GM23338 (cell line): Measurements from ENCODE around the gene STK36. TPM values are rescaled to one million over a fixed set of nuclear protein-coding genes. Genes with fewer than 3 reads are reported as not detected.

ENCODE experiments used
- ATAC-seq: fragments of 200-7000 bp; cut with Tn5 transposase; 3 replicates; pipeline ENCODE4 v1.9.1; 2020
- DNase-seq: peaks from one replicate; pipeline ENCODE4 v3.0.0-alpha.2; 2015; ENCODE audit warnings: low spot score
- H2AFZ ChIP-seq: fragments of 200-600 bp; sonication (generic); 2 replicates; pipeline ENCODE4 v1.8.0; 2016; ENCODE audit warnings: antibody characterized with exemption, mild to moderate bottlenecking, moderate library complexity
- H3F3A ChIP-seq: fragments of 200-600 bp; sonication (generic); replicated peaks from 2 replicates; pipeline ENCODE4 v1.8.0; 2017; ENCODE audit warnings: antibody characterized with exemption, mixed run types, low read depth
- H3K27ac ChIP-seq: fragments of 200-600 bp; sonication (generic); 2 replicates; pipeline ENCODE4 v1.6.1; 2016; ENCODE audit warnings: low read depth
- H3K27me3 ChIP-seq: fragments of 200-600 bp; sonication (generic); 2 replicates; pipeline ENCODE4 v1.8.0; 2016; ENCODE audit warnings: mild to moderate bottlenecking, mixed run types, moderate library complexity; ENCODE audit not compliant: insufficient read depth
- H3K36me3 ChIP-seq: fragments of 200-600 bp; sonication (generic); 2 replicates; pipeline ENCODE4 v1.8.0; 2016; ENCODE audit warnings: mild to moderate bottlenecking; ENCODE audit not compliant: insufficient read depth
- H3K4me1 ChIP-seq: fragments of 200-600 bp; sonication (generic); 2 replicates; pipeline ENCODE4 v1.8.0; 2016; ENCODE audit warnings: mild to moderate bottlenecking, moderate library complexity; ENCODE audit not compliant: insufficient read depth
- H3K4me2 ChIP-seq: fragments of 200-600 bp; sonication (generic); 2 replicates; pipeline ENCODE4 v1.7.1; 2017; ENCODE audit warnings: mixed run types
- H3K4me3 ChIP-seq: fragments of 200-600 bp; sonication (generic); 2 replicates; pipeline ENCODE4 v1.6.1; 2016; ENCODE audit warnings: mixed run types
- H3K79me2 ChIP-seq: fragments of 200-600 bp; sonication (generic); replicated peaks from 2 replicates; pipeline ENCODE4 v1.8.0; 2017; ENCODE audit warnings: mild to moderate bottlenecking; ENCODE audit not compliant: insufficient read depth
- H3K9me2 ChIP-seq: fragments of 200-600 bp; sonication (generic); 2 replicates; pipeline ENCODE4 v1.8.0; 2017; ENCODE audit not compliant: insufficient read depth
- H4K20me1 ChIP-seq: fragments of 200-600 bp; sonication (generic); replicated peaks from 2 replicates; pipeline ENCODE4 v1.8.0; 2017; ENCODE audit warnings: mild to moderate bottlenecking; ENCODE audit not compliant: insufficient read depth
- H3K27ac Mint-ChIP-seq: 2 replicates; pipeline ENCODE4 v1.8.0; 2020; ENCODE audit warnings: inconsistent platforms, mild to moderate bottlenecking, moderate library complexity, mixed read lengths
- H3K27me3 Mint-ChIP-seq: 3 replicates; pipeline ENCODE4 v1.8.0; 2022; ENCODE audit warnings: low read depth, mild to moderate bottlenecking, moderate library complexity, mixed read lengths, inconsistent platforms; ENCODE audit not compliant: insufficient read depth, poor library complexity
- H3K36me3 Mint-ChIP-seq: 3 replicates; pipeline ENCODE4 v1.8.0; 2021; ENCODE audit warnings: low read depth, mild to moderate bottlenecking, inconsistent platforms, moderate library complexity, mixed read lengths
- H3K4me1 Mint-ChIP-seq: 3 replicates; pipeline ENCODE4 v1.8.0; 2020; ENCODE audit warnings: mild to moderate bottlenecking, inconsistent platforms, mixed read lengths
- H3K4me3 Mint-ChIP-seq: 3 replicates; pipeline ENCODE4 v1.8.0; 2021; ENCODE audit warnings: moderate library complexity, mild to moderate bottlenecking, inconsistent platforms, mixed read lengths
- H3K9me3 Mint-ChIP-seq: 3 replicates; pipeline ENCODE4 v1.8.0; 2020; ENCODE audit warnings: moderate library complexity, mild to moderate bottlenecking, inconsistent platforms, mixed read lengths
- CREB1 ChIP-seq: fragments of 250-450 bp; sonication (Bioruptor Pico); IDR thresholded peaks from 2 replicates; pipeline ENCODE4 v1.5.0; 2020; ENCODE audit warnings: low read depth, mild to moderate bottlenecking, moderate library complexity
- CTCF ChIP-seq, 2 experiments: fragments of 200-600 bp in 1 of 2; sonication (generic) in 1 of 2; conservative IDR thresholded peaks; 2 replicates each; pipeline versions ENCODE4 v1.5.1 to v1.6.1; 2016 to 2017; ENCODE audit warnings: antibody characterized with exemption in 2 of 2, low read depth in 2 of 2, mild to moderate bottlenecking in 2 of 2, moderate library complexity in 1 of 2
- EZH2 ChIP-seq: fragments of 200-600 bp; sonication (generic); IDR thresholded peaks from one replicate; pipeline ENCODE4 v1.8.0; 2017; ENCODE audit warnings: antibody characterized with exemption, mild to moderate bottlenecking, low read depth; ENCODE audit not compliant: unreplicated experiment
- EZH2phosphoT487 ChIP-seq: fragments of 200-600 bp; sonication (generic); IDR thresholded peaks from one replicate; pipeline ENCODE4 v1.8.1; 2018; ENCODE audit warnings: antibody characterized with exemption; ENCODE audit not compliant: unreplicated experiment
- JUNB ChIP-seq: IDR thresholded peaks from one replicate; pipeline ENCODE4 v1.6.1; 2016; ENCODE audit warnings: antibody characterized with exemption; ENCODE audit not compliant: unreplicated experiment
- NANOG ChIP-seq: IDR thresholded peaks from 2 replicates; pipeline ENCODE4 v1.6.1; 2016; ENCODE audit warnings: antibody characterized with exemption, borderline replicate concordance
- POLR2AphosphoS5 ChIP-seq: IDR thresholded peaks from 2 replicates; pipeline ENCODE4 v1.6.1; 2016; ENCODE audit warnings: antibody characterized with exemption, low read depth
- REST ChIP-seq: IDR thresholded peaks from one replicate; pipeline ENCODE4 v1.6.1; 2018; ENCODE audit warnings: antibody characterized with exemption; ENCODE audit not compliant: unreplicated experiment
- STAT1 ChIP-seq: IDR thresholded peaks from one replicate; pipeline ENCODE4 v1.6.1; 2016; ENCODE audit warnings: antibody characterized with exemption; ENCODE audit not compliant: unreplicated experiment
- ZNF114 ChIP-seq: fragments of 250-450 bp; sonication (Bioruptor Pico); IDR thresholded peaks from 2 replicates; pipeline ENCODE4 v1.5.0; 2020; ENCODE audit warnings: mild to moderate bottlenecking, moderate library complexity
- ZNF331 ChIP-seq: fragments of 250-450 bp; sonication (Bioruptor Pico); IDR thresholded peaks from 2 replicates; pipeline ENCODE4 v1.5.0; 2020; ENCODE audit warnings: low read depth, mild to moderate bottlenecking, moderate library complexity
- ZNF462 ChIP-seq: fragments of 250-450 bp; sonication (Bioruptor Pico); IDR thresholded peaks from 2 replicates; pipeline ENCODE4 v1.5.0; 2020; ENCODE audit warnings: mild to moderate bottlenecking, moderate library complexity
- polyA plus RNA-seq: library from polyadenylated mRNA; unstranded; fragments of >200 nt; fragmentation: Nextera tagmentation; extraction: Ambion mirVana; gene quantifications from 2 replicates; pipeline ENCODE4 v1.2.1, GENCODE V29; 2016
- total RNA-seq: library from RNA; depleted of rRNA; stranded (reverse); fragments of >200 nt; shearing (Covaris generic); gene quantifications from 2 replicates; pipeline ENCODE4 v1.2.3, GENCODE V29; 2014
- TF ChIP-seq, protein P1 (sequence below): IDR thresholded peaks from 2 replicates; pipeline ENCODE4 v1.6.1; 2016; ENCODE audit warnings: antibody characterized with exemption

Gene STK36
- total and polyA plus RNA-seq, 2 experiments from 2014 or later = 21.2 to 26.3 TPM

DNA sequence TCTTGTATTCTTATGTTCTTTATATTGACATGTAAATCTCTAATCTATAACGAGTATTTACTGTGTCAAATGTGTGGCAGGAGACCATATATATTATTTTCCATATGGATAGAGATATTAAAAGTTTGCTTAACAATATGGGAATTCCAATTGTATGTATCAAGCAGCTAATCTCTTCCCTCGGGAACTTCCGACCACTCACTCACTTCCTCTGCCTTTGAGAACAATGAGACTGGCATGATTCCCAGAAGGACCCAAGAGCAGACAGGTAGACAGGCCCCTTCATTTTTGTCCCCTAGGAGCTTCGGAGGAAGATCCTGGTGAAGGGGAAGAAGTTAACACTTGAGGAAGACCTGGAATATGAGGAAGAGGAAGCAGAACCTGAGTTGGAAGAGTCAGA, 40.0 kb upstream of the STK36 start:
- H3K4me1 ChIP-seq = no peaks in the 10 kb centered on the region
- H4K20me1 ChIP-seq = no peaks in the 10 kb centered on the region; the same call in 1 of the 2 replicates
- no peaks in the 10 kb centered on the region for H3F3A ChIP-seq
- H2AFZ ChIP-seq = no peak overlapping the region
- Mint-ChIP-seq H3K9me3 (no peaks in the 10 kb centered on the region), H3K27ac (no peak overlapping the region), H3K27me3 (peaks cover 10% of the 10 kb centered on the region), H3K36me3 (peaks cover 17% of the 10 kb centered on the region), H3K4me3 (no peak overlapping the region), H3K4me1 (no peaks in the 10 kb centered on the region)
- H3K27me3 ChIP-seq = no peaks in the 10 kb centered on the region
- no peak for TF ChIP-seq REST
- TF ChIP-seq NANOG = no peak
- TF ChIP-seq, protein P1, sequence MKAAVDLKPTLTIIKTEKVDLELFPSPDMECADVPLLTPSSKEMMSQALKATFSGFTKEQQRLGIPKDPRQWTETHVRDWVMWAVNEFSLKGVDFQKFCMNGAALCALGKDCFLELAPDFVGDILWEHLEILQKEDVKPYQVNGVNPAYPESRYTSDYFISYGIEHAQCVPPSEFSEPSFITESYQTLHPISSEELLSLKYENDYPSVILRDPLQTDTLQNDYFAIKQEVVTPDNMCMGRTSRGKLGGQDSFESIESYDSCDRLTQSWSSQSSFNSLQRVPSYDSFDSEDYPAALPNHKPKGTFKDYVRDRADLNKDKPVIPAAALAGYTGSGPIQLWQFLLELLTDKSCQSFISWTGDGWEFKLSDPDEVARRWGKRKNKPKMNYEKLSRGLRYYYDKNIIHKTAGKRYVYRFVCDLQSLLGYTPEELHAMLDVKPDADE = no peak
- no peak for TF ChIP-seq CREB1 (CRISPR knock-in tag)
- no peak for TF ChIP-seq EZH2phosphoT487
- no peak for TF ChIP-seq ZNF462 (CRISPR knock-in tag)
- TF ChIP-seq EZH2 = no peak
- no peak for TF ChIP-seq STAT1
- TF ChIP-seq POLR2AphosphoS5 = no peak
- no peak for TF ChIP-seq CTCF (conservative IDR thresholded peaks at IDR 0.05; ENCODE audit: low read depth in 2 of 2)
- TF ChIP-seq ZNF114 (CRISPR knock-in tag) = no peak
- no peak for TF ChIP-seq JUNB
- TF ChIP-seq ZNF331 (CRISPR knock-in tag) = no peak
- H3K9me2 ChIP-seq = no peaks in the 10 kb centered on the region; the same call in 1 of the 2 replicates
- no peak overlapping the region for H3K27ac ChIP-seq
- H3K4me3 ChIP-seq = no peak overlapping the region
- H3K79me2 ChIP-seq = no peaks in the 10 kb centered on the region
- ATAC-seq (no peak), DNase-seq (no peak)
- H3K36me3 ChIP-seq = 0 out of 2 replicates have a peak, but pooled peaks cover 5% of the 10 kb centered on the region
- H3K4me2 ChIP-seq = no peak overlapping the region
